ENCODE results near the gene PUM1. TPM values are rescaled to one million over a fixed set of nuclear protein-coding genes. Genes with fewer than 3 reads are reported as not detected.

PUM1 gene
- total RNA-seq, 1 experiment from 2014 or later, result 109 TPM

DNA sequence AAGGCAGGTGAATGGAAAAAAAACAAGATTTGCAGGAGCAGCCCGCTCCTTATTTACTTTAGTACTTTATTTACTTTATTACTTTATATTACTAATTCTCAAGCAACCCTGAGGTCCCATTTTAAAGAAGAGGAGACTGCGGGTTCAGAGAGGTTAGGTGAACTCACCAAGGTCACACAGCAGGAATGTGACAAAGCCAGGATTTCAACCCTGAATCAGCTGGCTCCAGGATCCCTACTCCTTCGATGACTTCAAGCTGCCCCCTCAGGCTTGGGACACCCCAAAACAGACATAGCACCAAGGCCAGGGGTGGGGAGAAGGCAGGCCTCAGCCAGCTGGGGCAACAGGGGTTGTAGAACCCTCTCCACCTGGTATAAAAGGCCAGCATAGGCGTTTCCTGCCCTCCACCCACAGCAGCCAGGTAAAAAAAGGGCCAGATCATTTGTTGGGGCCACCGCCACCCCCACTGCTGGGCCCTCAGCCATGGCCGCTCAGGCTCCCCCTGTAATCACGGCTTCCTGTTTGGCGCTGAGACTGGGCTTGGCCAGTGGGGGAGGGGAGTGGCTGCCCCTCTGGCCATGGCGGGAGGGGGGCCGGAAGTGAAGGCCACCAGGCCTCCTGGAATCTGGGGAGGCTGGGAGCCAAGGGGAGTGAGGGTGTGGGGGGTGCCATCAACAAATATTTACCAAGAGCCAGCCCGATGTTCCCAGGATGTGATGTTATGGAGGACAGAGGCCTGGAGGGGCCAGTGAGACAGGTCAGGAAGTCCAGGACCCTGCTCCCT is 163.5 kb downstream of the PUM1 start:
- Histone ChIP-seq H3K27me3 (ENCODE audit: control insufficient read depth, insufficient read depth, low read length) (no peaks in the 10 kb centered on the region), H3K36me3 (ENCODE audit: control insufficient read depth, insufficient read depth, low read length) (no peaks in the 10 kb centered on the region), H3K4me1 (ENCODE audit: control insufficient read depth, insufficient read depth, low read length) (peaks cover 17% of the 10 kb centered on the region), H3K27ac (ENCODE audit: low read length) (no peak overlapping the region), H3K4me3 (ENCODE audit: low read depth in 2 of 2, low read length in 2 of 2) (no peak overlapping the region), H3K9me3 (ENCODE audit: control insufficient read depth, insufficient read depth, low read depth, low read length) (no peaks in the 10 kb centered on the region)
- ATAC-seq (0 out of 2 replicates have a peak, but pooled peaks have one; percentile 5), DNase-seq (ENCODE audit: low read depth, low spot score) (no peak)
- BruUV-seq (replicated peaks), result no TSS peak
- in situ Hi-C loops (cut with HindIII; ENCODE audit: low pct_unique_long_range_greater_than_20kb, low sequenced_read_pairs), result loop anchor here (25.0 kb wide), 1 partner anchor 90 kb away; no protein-coding TSS in a partner anchor
- TF ChIP-seq, protein P1, sequence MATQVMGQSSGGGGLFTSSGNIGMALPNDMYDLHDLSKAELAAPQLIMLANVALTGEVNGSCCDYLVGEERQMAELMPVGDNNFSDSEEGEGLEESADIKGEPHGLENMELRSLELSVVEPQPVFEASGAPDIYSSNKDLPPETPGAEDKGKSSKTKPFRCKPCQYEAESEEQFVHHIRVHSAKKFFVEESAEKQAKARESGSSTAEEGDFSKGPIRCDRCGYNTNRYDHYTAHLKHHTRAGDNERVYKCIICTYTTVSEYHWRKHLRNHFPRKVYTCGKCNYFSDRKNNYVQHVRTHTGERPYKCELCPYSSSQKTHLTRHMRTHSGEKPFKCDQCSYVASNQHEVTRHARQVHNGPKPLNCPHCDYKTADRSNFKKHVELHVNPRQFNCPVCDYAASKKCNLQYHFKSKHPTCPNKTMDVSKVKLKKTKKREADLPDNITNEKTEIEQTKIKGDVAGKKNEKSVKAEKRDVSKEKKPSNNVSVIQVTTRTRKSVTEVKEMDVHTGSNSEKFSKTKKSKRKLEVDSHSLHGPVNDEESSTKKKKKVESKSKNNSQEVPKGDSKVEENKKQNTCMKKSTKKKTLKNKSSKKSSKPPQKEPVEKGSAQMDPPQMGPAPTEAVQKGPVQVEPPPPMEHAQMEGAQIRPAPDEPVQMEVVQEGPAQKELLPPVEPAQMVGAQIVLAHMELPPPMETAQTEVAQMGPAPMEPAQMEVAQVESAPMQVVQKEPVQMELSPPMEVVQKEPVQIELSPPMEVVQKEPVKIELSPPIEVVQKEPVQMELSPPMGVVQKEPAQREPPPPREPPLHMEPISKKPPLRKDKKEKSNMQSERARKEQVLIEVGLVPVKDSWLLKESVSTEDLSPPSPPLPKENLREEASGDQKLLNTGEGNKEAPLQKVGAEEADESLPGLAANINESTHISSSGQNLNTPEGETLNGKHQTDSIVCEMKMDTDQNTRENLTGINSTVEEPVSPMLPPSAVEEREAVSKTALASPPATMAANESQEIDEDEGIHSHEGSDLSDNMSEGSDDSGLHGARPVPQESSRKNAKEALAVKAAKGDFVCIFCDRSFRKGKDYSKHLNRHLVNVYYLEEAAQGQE (IDR thresholded peaks at IDR 0.05; ENCODE audit: insufficient read depth in 1 of 2, low read depth in 2 of 2, low read length in 1 of 2), result no peak
- TF ChIP-seq SIN3A (IDR thresholded peaks at IDR 0.05; ENCODE audit: borderline replicate concordance, insufficient read depth, low read depth, low read length), result no peak
- TF ChIP-seq, protein P2, sequence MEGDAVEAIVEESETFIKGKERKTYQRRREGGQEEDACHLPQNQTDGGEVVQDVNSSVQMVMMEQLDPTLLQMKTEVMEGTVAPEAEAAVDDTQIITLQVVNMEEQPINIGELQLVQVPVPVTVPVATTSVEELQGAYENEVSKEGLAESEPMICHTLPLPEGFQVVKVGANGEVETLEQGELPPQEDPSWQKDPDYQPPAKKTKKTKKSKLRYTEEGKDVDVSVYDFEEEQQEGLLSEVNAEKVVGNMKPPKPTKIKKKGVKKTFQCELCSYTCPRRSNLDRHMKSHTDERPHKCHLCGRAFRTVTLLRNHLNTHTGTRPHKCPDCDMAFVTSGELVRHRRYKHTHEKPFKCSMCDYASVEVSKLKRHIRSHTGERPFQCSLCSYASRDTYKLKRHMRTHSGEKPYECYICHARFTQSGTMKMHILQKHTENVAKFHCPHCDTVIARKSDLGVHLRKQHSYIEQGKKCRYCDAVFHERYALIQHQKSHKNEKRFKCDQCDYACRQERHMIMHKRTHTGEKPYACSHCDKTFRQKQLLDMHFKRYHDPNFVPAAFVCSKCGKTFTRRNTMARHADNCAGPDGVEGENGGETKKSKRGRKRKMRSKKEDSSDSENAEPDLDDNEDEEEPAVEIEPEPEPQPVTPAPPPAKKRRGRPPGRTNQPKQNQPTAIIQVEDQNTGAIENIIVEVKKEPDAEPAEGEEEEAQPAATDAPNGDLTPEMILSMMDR (IDR thresholded peaks at IDR 0.05), result no peak
- no peak for TF ChIP-seq POLR2AphosphoS5 (IDR thresholded peaks at IDR 0.05; ENCODE audit: low read depth, low read length)
- TF ChIP-seq TCF7L2 (IDR thresholded peaks at IDR 0.05; ENCODE audit: low read depth, low read length), result no peak
- POLR2A ChIA-PET, result no interaction called here
- CTCF ChIA-PET, result no interaction called here
- intact Hi-C loops (cut with micrococcal nuclease; ENCODE audit: unreplicated experiment), result no loop called here

- no TSS peak for BruUV-seq (replicated peaks)
- no peaks in the 10 kb centered on the region for H3K9me3 ChIP-seq (ENCODE audit: control insufficient read depth, insufficient read depth, low read depth, low read length)
- TF ChIP-seq POLR2AphosphoS5 (IDR thresholded peaks at IDR 0.05; ENCODE audit: low read depth, low read length), result no peak
- TF ChIP-seq, protein P1 (IDR thresholded peaks at IDR 0.05; ENCODE audit: insufficient read depth in 1 of 2, low read depth in 2 of 2, low read length in 1 of 2), result no peak
- TF ChIP-seq, protein P2 (IDR thresholded peaks at IDR 0.05), result no peak
- no peak for TF ChIP-seq TCF7L2 (IDR thresholded peaks at IDR 0.05; ENCODE audit: low read depth, low read length)
- TF ChIP-seq SIN3A (IDR thresholded peaks at IDR 0.05; ENCODE audit: borderline replicate concordance, insufficient read depth, low read depth, low read length), result no peak
- intact Hi-C loops (cut with micrococcal nuclease; ENCODE audit: unreplicated experiment) (no loop called here), in situ Hi-C loops (cut with HindIII; ENCODE audit: low pct_unique_long_range_greater_than_20kb, low sequenced_read_pairs) (loop anchor here (25.0 kb wide), 1 partner anchor 89 kb away; no protein-coding TSS in a partner anchor)
- DNase-seq (ENCODE audit: low read depth, low spot score) (no peak), ATAC-seq (peak; percentile 43; the same call in 1 of the 2 replicates)
- CTCF ChIA-PET, result no interaction called here
- no peaks in the 10 kb centered on the region for H3K27me3 ChIP-seq (ENCODE audit: control insufficient read depth, insufficient read depth, low read length)
- H3K4me3 ChIP-seq (ENCODE audit: low read depth in 2 of 2, low read length in 2 of 2), result no peak overlapping the region
- H3K27ac ChIP-seq (ENCODE audit: low read length), result no peak overlapping the region
- POLR2A ChIA-PET, result no interaction called here
- H3K4me1 ChIP-seq (ENCODE audit: control insufficient read depth, insufficient read depth, low read length), result peaks cover 17% of the 10 kb centered on the region
- no peaks in the 10 kb centered on the region for H3K36me3 ChIP-seq (ENCODE audit: control insufficient read depth, insufficient read depth, low read length)
Measured at GRCh38 chr1:30900931-30901560, 164.5 kb downstream of the PUM1 start.

Data from Panc1 (cell line).